Body of pancreas (tissue), 4 donors: ENCODE results near the gene LHFPL6.

Experiments used
- POLR2A ChIP-seq, 3 donors: fragments of 450-650 bp; IDR thresholded peaks; one replicate each; pipeline ENCODE4 v1.6.1; 2016; ENCODE audit warnings: antibody characterized with exemption in 3 of 3, mild to moderate bottlenecking in 2 of 3
- TF ChIP-seq, protein P1 (sequence below), 7 experiments: fragments of 450-650 bp in 4 of 7; fragments of 200-600 bp in 3 of 7; sonication (generic) in 3 of 7; IDR thresholded peaks; one replicate each; pipeline ENCODE4 v1.5.1; 2016 to 2019; ENCODE audit warnings: antibody characterized with exemption in 7 of 7

DNA sequence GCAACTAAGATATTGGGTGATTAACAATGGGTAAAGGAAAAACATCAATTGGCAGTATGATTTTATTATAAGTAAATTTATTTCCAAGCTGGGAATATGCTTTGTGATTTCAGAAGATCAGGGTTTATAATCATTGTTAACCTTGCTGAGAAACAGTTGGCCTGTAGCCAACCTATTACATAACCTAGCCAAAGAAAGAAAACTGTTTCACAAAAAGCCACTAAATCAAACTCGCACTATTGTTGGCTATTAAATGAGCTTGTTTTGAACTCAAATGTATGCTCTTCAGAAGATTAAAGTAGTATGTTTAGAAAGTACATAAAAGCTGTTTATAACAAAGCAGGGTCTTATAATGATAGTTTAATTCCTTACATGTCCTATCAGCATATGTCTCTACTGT lies 151.7 kb downstream of the LHFPL6 start:
- TF ChIP-seq POLR2A (IDR thresholded peaks at IDR 0.05): no peak
- TF ChIP-seq, protein P1, sequence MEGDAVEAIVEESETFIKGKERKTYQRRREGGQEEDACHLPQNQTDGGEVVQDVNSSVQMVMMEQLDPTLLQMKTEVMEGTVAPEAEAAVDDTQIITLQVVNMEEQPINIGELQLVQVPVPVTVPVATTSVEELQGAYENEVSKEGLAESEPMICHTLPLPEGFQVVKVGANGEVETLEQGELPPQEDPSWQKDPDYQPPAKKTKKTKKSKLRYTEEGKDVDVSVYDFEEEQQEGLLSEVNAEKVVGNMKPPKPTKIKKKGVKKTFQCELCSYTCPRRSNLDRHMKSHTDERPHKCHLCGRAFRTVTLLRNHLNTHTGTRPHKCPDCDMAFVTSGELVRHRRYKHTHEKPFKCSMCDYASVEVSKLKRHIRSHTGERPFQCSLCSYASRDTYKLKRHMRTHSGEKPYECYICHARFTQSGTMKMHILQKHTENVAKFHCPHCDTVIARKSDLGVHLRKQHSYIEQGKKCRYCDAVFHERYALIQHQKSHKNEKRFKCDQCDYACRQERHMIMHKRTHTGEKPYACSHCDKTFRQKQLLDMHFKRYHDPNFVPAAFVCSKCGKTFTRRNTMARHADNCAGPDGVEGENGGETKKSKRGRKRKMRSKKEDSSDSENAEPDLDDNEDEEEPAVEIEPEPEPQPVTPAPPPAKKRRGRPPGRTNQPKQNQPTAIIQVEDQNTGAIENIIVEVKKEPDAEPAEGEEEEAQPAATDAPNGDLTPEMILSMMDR (IDR thresholded peaks at IDR 0.05): no peak
